SU-DHL-6 (cell line): Measurements from ENCODE around the gene BPIFB6.
"Not testable (repeated sequence)": the region's sequence is repeated elsewhere in the genome, so short reads cannot be mapped to it uniquely, and the experiment has no call there.

ENCODE experiments used
- H2AFZ ChIP-seq: fragments of 200-600 bp; sonication (generic); 2 replicates; pipeline ENCODE4 v1.6.1; 2014; ENCODE audit warnings: low read depth, mild to moderate bottlenecking, moderate library complexity, mixed read lengths, antibody characterized with exemption, low read length; ENCODE audit not compliant: severe bottlenecking
- H3F3A ChIP-seq: fragments of 200-600 bp; shearing (Covaris generic); 2 replicates; pipeline ENCODE4 v1.6.0; 2016; ENCODE audit warnings: antibody characterized with exemption, mild to moderate bottlenecking; ENCODE audit not compliant: insufficient read depth
- H3K27ac ChIP-seq: fragments of 200-600 bp; sonication (generic); 2 replicates; pipeline ENCODE4 v1.5.1; 2016; ENCODE audit warnings: low read depth, mild to moderate bottlenecking, low read length, moderate library complexity, mixed read lengths
- H3K27me3 ChIP-seq: fragments of 200-600 bp; sonication (generic), shearing (Covaris generic); 2 replicates; pipeline ENCODE4 v1.6.0; 2014; ENCODE audit warnings: mild to moderate bottlenecking, low read length
- H3K36me3 ChIP-seq: fragments of 200-600 bp; sonication (generic); 2 replicates; pipeline ENCODE4 v1.6.1; 2014; ENCODE audit warnings: mild to moderate bottlenecking, low read length, mixed read lengths
- H3K4me2 ChIP-seq: fragments of 300-600, 200-600 bp; shearing (Covaris generic), sonication (generic); 2 replicates; pipeline ENCODE4 v1.6.0; 2014; ENCODE audit warnings: low read length, low read depth, mild to moderate bottlenecking; ENCODE audit not compliant: poor library complexity, severe bottlenecking
- H3K4me3 ChIP-seq: fragments of 200-600 bp; sonication (generic); 2 replicates; pipeline ENCODE4 v1.5.1; 2014; ENCODE audit warnings: antibody characterized with exemption, low read length, mild to moderate bottlenecking, mixed read lengths; ENCODE audit not compliant: insufficient read depth, poor library complexity, severe bottlenecking
- H3K79me2 ChIP-seq: fragments of 200-600 bp; sonication (generic); 2 replicates; pipeline ENCODE4 v1.6.1; 2014; ENCODE audit warnings: mild to moderate bottlenecking, low read length, moderate library complexity; ENCODE audit not compliant: insufficient read depth
- H3K9ac ChIP-seq: fragments of 200-600 bp; sonication (generic); 2 replicates; pipeline ENCODE4 v1.7.0; 2014; ENCODE audit warnings: mild to moderate bottlenecking, low read length
- H3K9me2 ChIP-seq: fragments of 200-600 bp; sonication (generic); replicated peaks from 2 replicates; pipeline ENCODE4 v1.6.1; 2014; ENCODE audit warnings: low read length; ENCODE audit not compliant: insufficient read depth
- H3K9me3 ChIP-seq: fragments of 200-600 bp; sonication (generic); 2 replicates; pipeline ENCODE4 v1.6.1; 2014; ENCODE audit warnings: low read length, mixed read lengths; ENCODE audit not compliant: insufficient read depth
- H4K20me1 ChIP-seq: fragments of 200-600 bp; sonication (generic); 2 replicates; pipeline ENCODE4 v1.6.1; 2014; ENCODE audit warnings: low read depth, mild to moderate bottlenecking, antibody characterized with exemption, low read length, moderate library complexity, mixed read lengths
- CTCF ChIP-seq: fragments of 200-600 bp; sonication (generic); IDR thresholded peaks from one replicate; pipeline ENCODE4 v1.5.1; 2017; ENCODE audit warnings: antibody characterized with exemption, mild to moderate bottlenecking, low read length, moderate library complexity; ENCODE audit not compliant: insufficient read depth, poor library complexity, severe bottlenecking
- EZH2phosphoT487 ChIP-seq: fragments of 200-600 bp; sonication (generic), shearing (Covaris generic); conservative IDR thresholded peaks from 2 replicates; pipeline ENCODE4 v1.6.1; 2018; ENCODE audit warnings: mild to moderate bottlenecking, antibody characterized with exemption, low read length, moderate library complexity, mixed read lengths

BPIFB6 gene

GRCh38 chr20:33042983-33043730 is 11.7 kb downstream of the BPIFB6 start:
- TF ChIP-seq CTCF (no peak), EZH2phosphoT487 (no peak)
- Histone ChIP-seq H3K9me3 (peaks cover 7% of the 10 kb centered on the region; the same call in 1 of the 2 replicates), H3K27me3 (no peaks in the 10 kb centered on the region), H3K9ac (no peak overlapping the region), H3K4me2 (no peak overlapping the region), H2AFZ (no peak overlapping the region), H3K9me2 (no peaks in the 10 kb centered on the region), H3K36me3 (no peaks in the 10 kb centered on the region), H3F3A (no peaks in the 10 kb centered on the region), H3K79me2 (no peaks in the 10 kb centered on the region), H3K4me3 (no peak overlapping the region), H4K20me1 (no peaks in the 10 kb centered on the region), H3K27ac (no peak overlapping the region)

- Histone ChIP-seq H3F3A (no peaks in the 10 kb centered on the region), H2AFZ (no peak overlapping the region), H3K9me2 (no peaks in the 10 kb centered on the region), H3K4me2 (no peak overlapping the region), H3K79me2 (no peaks in the 10 kb centered on the region), H3K27me3 (no peaks in the 10 kb centered on the region), H3K4me3 (no peak overlapping the region), H4K20me1 (no peaks in the 10 kb centered on the region), H3K9ac (no peak overlapping the region), H3K36me3 (no peaks in the 10 kb centered on the region), H3K9me3 (peaks cover 7% of the 10 kb centered on the region; the same call in 1 of the 2 replicates), H3K27ac (no peak overlapping the region)
- TF ChIP-seq EZH2phosphoT487, result no peak
- no peak for TF ChIP-seq CTCF
These were observed 12.3 kb downstream of the BPIFB6 start for GRCh38 chr20:33043731-33044181.

- not testable (repeated sequence) for H3K9me3 ChIP-seq, H3K4me3 ChIP-seq, H3F3A ChIP-seq, H4K20me1 ChIP-seq, H3K9me2 ChIP-seq, H3K36me3 ChIP-seq, H3K79me2 ChIP-seq, H3K4me2 ChIP-seq, H2AFZ ChIP-seq, H3K27me3 ChIP-seq, H3K9ac ChIP-seq, H3K27ac ChIP-seq
These were observed 13.8 kb downstream of the BPIFB6 start for GRCh38 chr20:33045129-33045721.

GRCh38 chr20:33046412-33046811 is 15.0 kb downstream of the BPIFB6 start:
- Histone ChIP-seq H3K9me2 (no peaks in the 10 kb centered on the region), H3K9me3 (peaks cover 7% of the 10 kb centered on the region; the same call in 1 of the 2 replicates), H3K27me3 (no peaks in the 10 kb centered on the region), H3F3A (no peaks in the 10 kb centered on the region), H3K27ac (no peak overlapping the region), H2AFZ (no peak overlapping the region), H3K36me3 (no peaks in the 10 kb centered on the region), H3K4me2 (no peak overlapping the region), H3K4me3 (no peak overlapping the region), H3K9ac (no peak overlapping the region), H4K20me1 (no peaks in the 10 kb centered on the region), H3K79me2 (no peaks in the 10 kb centered on the region)
- TF ChIP-seq EZH2phosphoT487, result no peak
- TF ChIP-seq CTCF, result no peak
